ENCODE results near the gene PI4KA.
"Not testable (repeated sequence)": the region's sequence is repeated elsewhere in the genome, so short reads cannot be mapped to it uniquely, and the experiment has no call there.

DNA sequence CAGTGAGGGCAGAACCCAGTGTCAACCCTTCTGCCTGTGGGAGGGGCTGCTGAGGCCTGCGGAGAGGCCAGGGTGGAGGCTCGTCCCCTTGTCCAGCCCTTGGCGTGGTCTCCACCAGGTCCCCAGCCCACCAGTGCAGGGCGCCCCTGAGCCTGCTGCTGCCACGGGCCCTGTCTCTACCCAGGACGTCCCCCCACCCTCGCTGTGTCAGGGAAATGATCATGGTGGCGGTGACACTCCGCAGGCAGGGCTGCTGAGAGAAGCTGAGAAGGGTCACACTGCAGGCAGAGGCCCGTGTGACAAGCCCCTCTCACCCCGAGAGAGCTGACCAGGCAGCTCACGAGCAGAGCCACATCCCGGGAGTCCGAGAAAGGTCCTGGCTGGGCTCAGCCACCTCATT lies 164.4 kb downstream of the PI4KA start:
- TF ChIP-seq STAT1 (IDR thresholded peaks at IDR 0.05; ENCODE audit: unreplicated experiment); POLR2AphosphoS5 (IDR thresholded peaks at IDR 0.05; ENCODE audit: low read depth); EZH2 (IDR thresholded peaks at IDR 0.05; ENCODE audit: low read depth, unreplicated experiment); NANOG (IDR thresholded peaks at IDR 0.05; ENCODE audit: borderline replicate concordance): not testable (repeated sequence)
- TF ChIP-seq, protein P1, sequence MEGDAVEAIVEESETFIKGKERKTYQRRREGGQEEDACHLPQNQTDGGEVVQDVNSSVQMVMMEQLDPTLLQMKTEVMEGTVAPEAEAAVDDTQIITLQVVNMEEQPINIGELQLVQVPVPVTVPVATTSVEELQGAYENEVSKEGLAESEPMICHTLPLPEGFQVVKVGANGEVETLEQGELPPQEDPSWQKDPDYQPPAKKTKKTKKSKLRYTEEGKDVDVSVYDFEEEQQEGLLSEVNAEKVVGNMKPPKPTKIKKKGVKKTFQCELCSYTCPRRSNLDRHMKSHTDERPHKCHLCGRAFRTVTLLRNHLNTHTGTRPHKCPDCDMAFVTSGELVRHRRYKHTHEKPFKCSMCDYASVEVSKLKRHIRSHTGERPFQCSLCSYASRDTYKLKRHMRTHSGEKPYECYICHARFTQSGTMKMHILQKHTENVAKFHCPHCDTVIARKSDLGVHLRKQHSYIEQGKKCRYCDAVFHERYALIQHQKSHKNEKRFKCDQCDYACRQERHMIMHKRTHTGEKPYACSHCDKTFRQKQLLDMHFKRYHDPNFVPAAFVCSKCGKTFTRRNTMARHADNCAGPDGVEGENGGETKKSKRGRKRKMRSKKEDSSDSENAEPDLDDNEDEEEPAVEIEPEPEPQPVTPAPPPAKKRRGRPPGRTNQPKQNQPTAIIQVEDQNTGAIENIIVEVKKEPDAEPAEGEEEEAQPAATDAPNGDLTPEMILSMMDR (conservative IDR thresholded peaks at IDR 0.05; ENCODE audit: low read depth in 2 of 2): not testable (repeated sequence)
- TF ChIP-seq, protein P2, sequence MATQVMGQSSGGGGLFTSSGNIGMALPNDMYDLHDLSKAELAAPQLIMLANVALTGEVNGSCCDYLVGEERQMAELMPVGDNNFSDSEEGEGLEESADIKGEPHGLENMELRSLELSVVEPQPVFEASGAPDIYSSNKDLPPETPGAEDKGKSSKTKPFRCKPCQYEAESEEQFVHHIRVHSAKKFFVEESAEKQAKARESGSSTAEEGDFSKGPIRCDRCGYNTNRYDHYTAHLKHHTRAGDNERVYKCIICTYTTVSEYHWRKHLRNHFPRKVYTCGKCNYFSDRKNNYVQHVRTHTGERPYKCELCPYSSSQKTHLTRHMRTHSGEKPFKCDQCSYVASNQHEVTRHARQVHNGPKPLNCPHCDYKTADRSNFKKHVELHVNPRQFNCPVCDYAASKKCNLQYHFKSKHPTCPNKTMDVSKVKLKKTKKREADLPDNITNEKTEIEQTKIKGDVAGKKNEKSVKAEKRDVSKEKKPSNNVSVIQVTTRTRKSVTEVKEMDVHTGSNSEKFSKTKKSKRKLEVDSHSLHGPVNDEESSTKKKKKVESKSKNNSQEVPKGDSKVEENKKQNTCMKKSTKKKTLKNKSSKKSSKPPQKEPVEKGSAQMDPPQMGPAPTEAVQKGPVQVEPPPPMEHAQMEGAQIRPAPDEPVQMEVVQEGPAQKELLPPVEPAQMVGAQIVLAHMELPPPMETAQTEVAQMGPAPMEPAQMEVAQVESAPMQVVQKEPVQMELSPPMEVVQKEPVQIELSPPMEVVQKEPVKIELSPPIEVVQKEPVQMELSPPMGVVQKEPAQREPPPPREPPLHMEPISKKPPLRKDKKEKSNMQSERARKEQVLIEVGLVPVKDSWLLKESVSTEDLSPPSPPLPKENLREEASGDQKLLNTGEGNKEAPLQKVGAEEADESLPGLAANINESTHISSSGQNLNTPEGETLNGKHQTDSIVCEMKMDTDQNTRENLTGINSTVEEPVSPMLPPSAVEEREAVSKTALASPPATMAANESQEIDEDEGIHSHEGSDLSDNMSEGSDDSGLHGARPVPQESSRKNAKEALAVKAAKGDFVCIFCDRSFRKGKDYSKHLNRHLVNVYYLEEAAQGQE (IDR thresholded peaks at IDR 0.05; ENCODE audit: unreplicated experiment): not testable (repeated sequence)
- TF ChIP-seq, protein P3, sequence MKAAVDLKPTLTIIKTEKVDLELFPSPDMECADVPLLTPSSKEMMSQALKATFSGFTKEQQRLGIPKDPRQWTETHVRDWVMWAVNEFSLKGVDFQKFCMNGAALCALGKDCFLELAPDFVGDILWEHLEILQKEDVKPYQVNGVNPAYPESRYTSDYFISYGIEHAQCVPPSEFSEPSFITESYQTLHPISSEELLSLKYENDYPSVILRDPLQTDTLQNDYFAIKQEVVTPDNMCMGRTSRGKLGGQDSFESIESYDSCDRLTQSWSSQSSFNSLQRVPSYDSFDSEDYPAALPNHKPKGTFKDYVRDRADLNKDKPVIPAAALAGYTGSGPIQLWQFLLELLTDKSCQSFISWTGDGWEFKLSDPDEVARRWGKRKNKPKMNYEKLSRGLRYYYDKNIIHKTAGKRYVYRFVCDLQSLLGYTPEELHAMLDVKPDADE (IDR thresholded peaks at IDR 0.05): not testable (repeated sequence)
